Lower lobe of right lung (tissue), 2 donors: ENCODE data around the gene CCDC12. TPM values are rescaled to one million over a fixed set of nuclear protein-coding genes. Genes with fewer than 3 reads are reported as not detected.
A peak's percentile ranks its signal among the peaks of the same experiment; 100 is the strongest.

Experiments used
- ATAC-seq, 2 donors: fragments of 200-7000 bp; cut with Tn5 transposase; one replicate each; pipeline ENCODE4 v1.9.1; 2020 to 2022; ENCODE audit warnings: mild to moderate bottlenecking in 2 of 2, moderate library complexity in 2 of 2
- DNase-seq: peaks from one replicate; pipeline ENCODE4 v3.0.0-alpha.2; 2020
- H3K27ac ChIP-seq: fragments of 200-600 bp; one replicate; pipeline ENCODE4 v1.8.0; 2022
- H3K27me3 ChIP-seq: fragments of 200-600 bp; one replicate; pipeline ENCODE4 v1.8.0; 2022; ENCODE audit warnings: low read depth
- H3K36me3 ChIP-seq: fragments of 200-600 bp; one replicate; pipeline ENCODE4 v1.8.0; 2022; ENCODE audit warnings: mild to moderate bottlenecking
- H3K4me1 ChIP-seq: fragments of 200-600 bp; one replicate; pipeline ENCODE4 v1.8.0; 2022
- H3K4me3 ChIP-seq: fragments of 200-600 bp; one replicate; pipeline ENCODE4 v1.8.0; 2022; ENCODE audit warnings: mild to moderate bottlenecking
- H3K9me3 ChIP-seq: fragments of 200-600 bp; one replicate; pipeline ENCODE4 v1.8.0; 2022
- CTCF ChIP-seq: fragments of 200-600 bp; IDR thresholded peaks from one replicate; pipeline ENCODE4 v1.8.0; 2022; ENCODE audit warnings: antibody characterized with exemption, mild to moderate bottlenecking
- intact Hi-C: fragments of 100-400 bp; cut with DNase I; formaldehyde crosslinking; loops from one replicate; pipeline ENCODE4 v1.11.0; 2022
- total RNA-seq: library from RNA; stranded (reverse); fragmentation: NEBNext Ultra II Directional; extraction: Animal tissue kit (Norgen Biotek cat#: 25700); gene quantifications from one replicate; pipeline ENCODE4 v1.2.1, GENCODE V29; 2021
- donor health status: DM: no; HTN: yes; CAD: no; lungs with severe emphysema.

CCDC12 gene
- total RNA-seq, 1 donor from 2014 or later = 42.9 TPM

- ATAC-seq (no peak), DNase-seq (peak; percentile 40)
- Histone ChIP-seq H3K36me3 (peaks cover 98% of the 10 kb centered on the region), H3K9me3 (no peaks in the 10 kb centered on the region), H3K27me3 (no peaks in the 10 kb centered on the region), H3K4me3 (no peak overlapping the region), H3K27ac (no peak overlapping the region), H3K4me1 (peaks cover 9% of the 10 kb centered on the region)
- intact Hi-C loops = no loop called here
- TF ChIP-seq CTCF = no peak
These were observed 21.0 kb upstream of the CCDC12 start for GRCh38 chr3:46997453-46998091.

GRCh38 chr3:46996689-46997452, 20.3 kb upstream of the CCDC12 start:
- Histone ChIP-seq H3K36me3 (peaks cover 96% of the 10 kb centered on the region), H3K27ac (no peak overlapping the region), H3K4me3 (no peak overlapping the region), H3K9me3 (no peaks in the 10 kb centered on the region), H3K4me1 (peaks cover 9% of the 10 kb centered on the region), H3K27me3 (no peaks in the 10 kb centered on the region)
- intact Hi-C loops = no loop called here
- TF ChIP-seq CTCF = no peak
- ATAC-seq (no peak), DNase-seq (peak; percentile 28)

- Histone ChIP-seq H3K27me3 (no peaks in the 10 kb centered on the region), H3K27ac (no peak overlapping the region), H3K4me1 (peaks cover 9% of the 10 kb centered on the region), H3K4me3 (no peak overlapping the region), H3K9me3 (no peaks in the 10 kb centered on the region), H3K36me3 (peaks cover 96% of the 10 kb centered on the region)
- DNase-seq = peak; percentile 44
- intact Hi-C loops = no loop called here
- ATAC-seq = no peak
- TF ChIP-seq CTCF = no peak
These were observed 19.5 kb upstream of the CCDC12 start for GRCh38 chr3:46995901-46996562.

GRCh38 chr3:46994801-46995731, 18.5 kb upstream of the CCDC12 start:
- Histone ChIP-seq H3K36me3 (peaks cover 94% of the 10 kb centered on the region), H3K4me3 (no peak overlapping the region), H3K27me3 (no peaks in the 10 kb centered on the region), H3K9me3 (no peaks in the 10 kb centered on the region), H3K4me1 (peaks cover 10% of the 10 kb centered on the region), H3K27ac (no peak overlapping the region)
- no peak for ATAC-seq
- intact Hi-C loops = no loop called here
- DNase-seq = peak; percentile 40
- no peak for TF ChIP-seq CTCF

GRCh38 chr3:46993986-46994385, 17.4 kb upstream of the CCDC12 start:
- no peak overlapping the region for H3K27ac ChIP-seq
- TF ChIP-seq CTCF = no peak
- intact Hi-C loops = no loop called here
- DNase-seq = peak; percentile 16
- H3K36me3 ChIP-seq = peaks cover 87% of the 10 kb centered on the region
- no peak for ATAC-seq
- H3K4me1 ChIP-seq = peaks cover 20% of the 10 kb centered on the region
- no peak overlapping the region for H3K4me3 ChIP-seq
- no peaks in the 10 kb centered on the region for H3K9me3 ChIP-seq
- no peaks in the 10 kb centered on the region for H3K27me3 ChIP-seq
